GM20000 (cell line): Measurements from ENCODE around the gene TTC32.

Source experiments
- DNase-seq: peaks from one replicate; pipeline ENCODE4 v3.0.0; 2012; ENCODE audit warnings: low spot score
- CTCF ChIP-seq: IDR thresholded peaks from 2 replicates; pipeline ENCODE4 v1.5.1; 2012; ENCODE audit warnings: mild to moderate bottlenecking, control low read depth; ENCODE audit errors: extremely low read depth, missing control alignments

TTC32 gene

GRCh38 chr2:19865151-19865550 lies 36.6 kb downstream of the TTC32 start:
- DNase-seq: peak; percentile 51
- no peak for TF ChIP-seq CTCF

- no peak for TF ChIP-seq CTCF
- no peak for DNase-seq
These were observed 37.4 kb downstream of the TTC32 start for GRCh38 chr2:19864381-19864780.

GRCh38 chr2:19863303-19864041 lies 38.3 kb downstream of the TTC32 start:
- TF ChIP-seq CTCF: peak; percentile 72
- DNase-seq: peak; percentile 81

GRCh38 chr2:19861813-19862212 lies 40.0 kb downstream of the TTC32 start:
- TF ChIP-seq CTCF: no peak
- no peak for DNase-seq

- TF ChIP-seq CTCF: no peak
- no peak for DNase-seq
These were observed 41.8 kb downstream of the TTC32 start for GRCh38 chr2:19860022-19860421.

GRCh38 chr2:19859565-19859964 lies 42.2 kb downstream of the TTC32 start:
- TF ChIP-seq CTCF: no peak
- no peak for DNase-seq

- TF ChIP-seq CTCF: no peak
- no peak for DNase-seq
These were observed 44.0 kb downstream of the TTC32 start for GRCh38 chr2:19857806-19858205.
